GM21526 (cell line): ENCODE measurements around the gene ISCU.
"Not testable (repeated sequence)": the region's sequence is repeated elsewhere in the genome, so short reads cannot be mapped to it uniquely, and the experiment has no call there.

Experiments
- ATAC-seq: cut with Tn5 transposase; IDR thresholded peaks from one replicate; pipeline ENCODE4 v1.9.1; 2021; ENCODE audit warnings: moderate library complexity; ENCODE audit not compliant: unreplicated experiment, low FRiP score

The ISCU gene

DNA sequence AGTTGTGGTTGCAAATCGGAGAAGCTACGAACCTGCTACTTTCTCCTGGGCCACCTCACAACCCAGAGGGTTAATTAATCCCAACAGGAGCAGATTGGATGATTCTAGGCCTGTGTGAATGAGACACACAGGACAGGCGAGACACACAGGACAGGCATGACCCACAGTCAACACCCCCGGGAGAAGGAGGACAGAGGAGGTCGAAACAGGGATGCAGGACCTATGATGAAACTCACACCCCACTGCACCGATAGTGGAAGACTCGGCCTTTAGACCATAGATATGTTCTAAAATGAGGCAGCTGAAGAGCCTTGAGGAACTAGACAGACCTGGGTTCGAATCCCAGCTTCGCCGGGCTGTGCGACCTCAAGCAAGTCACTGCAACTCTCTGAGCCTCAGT lies 23.9 kb downstream of the ISCU start:
- no peak for ATAC-seq

DNA sequence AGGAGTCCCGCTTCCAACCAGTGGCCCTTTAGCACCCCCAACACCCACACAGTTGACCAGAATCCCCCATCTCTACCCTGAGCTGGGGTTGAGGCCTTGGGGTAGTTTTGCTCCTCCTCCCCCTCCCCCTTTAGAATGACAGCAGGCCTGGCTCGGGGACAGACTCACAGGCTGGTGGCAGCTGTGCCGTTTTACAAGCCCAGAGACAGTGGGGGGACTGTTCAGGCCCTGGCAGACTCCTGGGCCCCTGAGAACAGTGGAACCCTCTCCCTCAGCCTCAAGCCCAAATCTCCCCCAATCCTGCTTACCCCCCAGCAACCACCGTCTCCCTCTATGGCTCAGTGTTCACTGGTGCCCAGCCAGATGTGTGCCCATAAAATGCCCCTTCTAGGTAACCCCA lies 25.4 kb downstream of the ISCU start:
- no peak for ATAC-seq

DNA sequence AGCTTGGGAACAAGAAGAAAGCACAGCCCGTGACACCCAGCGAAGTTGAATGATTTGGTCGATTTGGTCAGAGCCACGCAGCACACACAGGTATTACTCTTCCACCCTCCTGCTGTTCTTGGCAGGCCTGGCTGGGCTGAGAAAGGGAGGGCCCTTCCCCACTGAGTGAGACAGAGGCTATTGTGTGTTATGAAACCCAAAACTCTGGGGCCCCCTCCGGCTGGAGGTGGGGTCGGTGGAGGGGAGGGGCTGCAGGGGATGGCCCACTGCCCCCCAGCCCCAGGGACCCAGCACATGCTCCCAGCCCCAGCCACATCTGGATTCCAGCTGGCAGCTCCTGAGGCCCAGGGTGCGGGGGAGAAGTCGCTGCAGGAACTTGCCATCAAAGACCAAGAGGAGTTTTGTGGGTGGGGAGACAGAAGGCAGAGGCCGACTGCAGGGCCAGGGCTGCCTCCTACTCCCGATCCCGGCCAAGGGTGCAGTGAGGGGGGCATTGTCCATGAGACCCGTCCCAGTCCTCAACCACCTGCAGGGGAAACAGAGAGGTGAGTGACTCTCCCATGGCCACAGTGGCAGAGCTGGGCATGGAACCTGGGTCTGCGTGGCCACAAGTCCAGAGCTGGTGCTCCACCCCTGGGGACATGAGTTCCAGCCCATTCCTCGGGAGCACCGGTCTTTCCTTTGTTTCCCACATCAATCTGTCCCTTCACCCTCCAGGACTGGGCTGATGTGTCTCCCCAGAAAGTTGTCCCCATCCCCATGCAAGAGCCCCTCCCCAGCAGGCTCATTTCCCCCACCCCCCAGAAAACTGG lies 26.8 kb downstream of the ISCU start:
- ATAC-seq, result no peak

DNA sequence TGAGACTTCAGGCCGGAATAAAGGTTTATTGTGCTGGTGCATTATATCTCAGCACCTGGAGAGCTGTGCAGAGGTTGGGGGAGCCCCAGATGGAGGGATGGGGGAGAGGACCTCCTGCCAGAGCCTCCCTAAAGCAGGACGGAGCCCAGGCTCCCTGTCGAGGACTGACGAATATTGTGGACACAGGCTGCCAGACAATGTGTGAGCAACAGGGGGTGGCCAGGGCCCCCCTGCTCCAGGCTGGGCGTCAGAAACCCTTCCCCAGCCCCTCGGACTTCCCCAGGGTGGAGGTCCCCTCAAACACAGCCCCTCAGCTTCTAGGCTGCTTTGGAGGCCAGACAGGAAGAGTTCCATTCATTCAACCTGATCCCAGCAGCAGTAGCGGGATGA lies 27.4 kb downstream of the ISCU start:
- no peak for ATAC-seq

DNA sequence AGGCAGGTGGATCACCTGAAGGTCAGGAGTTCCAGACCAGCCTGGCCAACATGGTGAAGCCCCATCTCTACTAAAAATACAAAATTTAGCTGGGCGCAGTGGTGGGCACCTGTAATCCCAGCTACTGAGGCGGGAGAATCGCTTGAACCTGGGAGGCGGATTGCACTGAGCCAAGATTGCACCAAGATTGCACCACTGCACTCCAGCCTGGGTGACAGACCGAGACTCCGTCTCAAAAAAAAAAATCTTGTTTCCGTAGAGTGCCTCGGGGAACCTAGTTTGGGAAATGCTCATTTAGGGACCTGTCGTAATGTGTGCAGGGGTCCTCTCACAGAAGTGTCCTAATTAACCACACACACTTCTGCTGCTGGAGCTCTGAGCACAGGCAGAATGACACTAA lies 28.1 kb downstream of the ISCU start:
- ATAC-seq, result not testable (repeated sequence)

DNA sequence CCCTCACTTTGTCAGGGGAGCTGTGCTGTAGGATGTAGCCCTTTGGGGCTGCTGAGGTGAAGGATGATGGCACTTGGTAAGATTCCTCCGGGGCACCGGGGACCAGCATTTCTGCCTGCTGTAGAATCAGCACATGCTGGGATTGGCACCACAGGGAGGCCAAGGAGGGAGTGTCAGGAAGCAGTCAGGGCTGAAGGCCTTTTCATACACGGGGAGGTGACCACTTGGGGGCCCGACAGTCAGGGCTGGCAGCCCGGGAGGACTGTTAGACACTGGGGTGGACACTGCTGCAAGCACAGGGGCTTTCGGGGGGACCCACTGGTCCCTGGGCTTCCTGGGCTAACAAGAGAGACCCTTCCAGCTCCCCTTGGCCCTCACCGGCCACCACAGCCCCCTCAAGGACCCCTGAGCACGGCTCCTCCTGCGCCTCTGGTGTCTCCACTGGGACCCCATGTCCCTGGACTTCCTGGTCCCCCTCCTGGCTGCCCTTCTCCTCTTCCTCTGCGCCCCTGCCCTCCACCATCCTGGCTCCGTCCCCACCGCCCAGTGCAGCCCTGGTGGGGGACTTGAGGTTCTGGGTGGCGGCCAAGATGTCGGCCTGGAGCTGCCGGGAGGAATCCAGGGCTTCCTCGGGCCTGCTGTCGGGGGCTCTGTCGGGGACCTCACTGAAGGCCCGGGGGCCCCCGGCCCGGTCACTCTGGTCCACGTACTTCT lies 29.0 kb downstream of the ISCU start:
- no peak for ATAC-seq

DNA sequence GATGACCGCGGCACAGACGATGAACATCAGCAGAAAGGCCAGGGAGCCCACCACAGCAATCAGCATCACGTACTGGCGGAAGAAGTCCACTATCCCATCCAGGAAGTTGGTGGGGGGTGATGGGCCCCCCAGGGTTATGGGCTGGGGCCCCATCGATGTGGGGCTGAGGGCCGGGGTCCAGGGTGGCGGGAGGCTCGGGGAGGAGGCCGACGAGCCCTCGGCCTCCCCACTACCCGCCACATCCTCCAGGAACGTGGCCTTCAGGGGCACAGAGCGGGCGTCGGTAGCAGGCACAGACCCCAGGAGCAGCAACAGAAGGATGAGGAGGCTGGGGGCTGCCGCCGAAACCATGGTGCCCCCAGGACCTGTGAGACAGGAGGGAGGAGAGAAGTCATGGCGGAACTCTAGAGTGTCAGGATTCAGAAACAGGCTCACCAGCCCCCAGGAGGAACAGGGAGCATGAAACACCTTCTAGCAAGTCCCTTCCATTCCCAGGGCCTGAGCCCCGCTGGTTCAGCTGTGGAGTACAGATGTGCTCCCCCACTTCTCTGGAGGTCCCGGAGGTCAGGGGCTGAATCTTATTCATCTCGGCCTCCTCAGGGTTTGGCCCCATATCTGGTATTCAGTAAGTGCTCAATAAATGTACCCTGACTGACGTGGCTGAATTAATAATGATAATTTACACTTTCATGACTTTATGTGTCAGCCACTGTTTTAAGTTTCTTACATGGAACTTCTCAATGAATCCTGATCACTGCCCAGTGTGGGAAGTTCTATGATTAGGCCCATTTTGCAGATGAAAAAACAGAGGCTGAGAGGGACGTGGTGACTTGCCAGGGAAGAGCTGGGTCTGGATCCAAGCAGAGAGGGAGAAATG lies 29.9 kb downstream of the ISCU start:
- ATAC-seq, result no peak

DNA sequence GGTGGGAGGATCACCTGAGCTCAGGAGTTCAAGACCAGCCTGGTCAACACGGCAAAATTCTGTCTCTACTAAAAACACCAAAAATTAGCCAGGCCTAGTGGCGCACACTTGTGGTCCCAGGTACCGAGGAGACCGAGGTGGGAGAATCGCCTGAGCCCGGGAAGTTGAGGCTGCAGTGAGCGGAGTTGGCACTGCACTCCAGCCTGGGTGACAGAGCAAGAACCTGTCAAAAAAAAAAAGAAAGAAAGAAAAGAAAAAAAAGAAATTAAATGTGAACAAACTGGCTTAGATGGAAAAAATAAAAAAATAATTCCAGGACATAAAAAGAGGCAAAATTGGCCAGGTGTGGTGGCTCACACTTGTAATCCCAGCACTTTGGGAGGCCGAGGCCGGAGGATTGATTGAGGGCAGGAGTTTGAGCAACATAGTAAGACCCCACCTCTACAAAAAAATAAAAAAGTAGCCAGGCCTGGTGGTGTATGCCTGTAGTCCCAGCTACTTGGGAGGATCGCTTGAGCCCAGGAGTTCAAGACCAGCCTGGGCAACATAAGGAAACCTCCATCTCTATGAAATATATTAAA lies 32.0 kb downstream of the ISCU start:
- ATAC-seq, result no peak

DNA sequence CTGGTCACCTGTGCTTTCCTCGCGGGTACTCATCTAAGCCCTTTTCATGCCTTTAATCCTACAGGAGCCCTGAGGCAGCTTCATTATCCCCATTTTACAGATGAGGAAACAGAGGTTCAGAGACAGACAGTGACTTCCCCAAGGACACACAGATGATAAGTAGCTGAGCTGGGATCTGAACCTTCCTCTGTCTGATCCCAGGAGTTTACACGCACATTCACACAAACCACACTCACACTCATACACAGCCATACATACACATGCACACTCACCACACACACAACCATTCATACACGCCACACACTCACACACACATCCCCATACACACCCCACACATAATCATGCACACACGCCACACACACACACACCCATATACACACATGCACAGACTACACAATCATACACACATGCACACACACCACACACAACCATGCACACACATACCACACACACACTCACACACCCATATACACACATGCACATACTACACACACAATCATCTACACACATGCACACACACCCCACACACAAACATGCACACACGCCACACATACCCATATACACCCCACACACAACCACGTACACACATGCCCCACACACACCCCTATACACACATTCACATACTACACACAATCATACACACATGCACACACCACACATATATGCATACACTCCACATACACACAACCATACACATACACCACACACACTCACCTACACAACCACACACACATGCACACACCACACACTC lies 32.7 kb downstream of the ISCU start:
- ATAC-seq, result no peak

DNA sequence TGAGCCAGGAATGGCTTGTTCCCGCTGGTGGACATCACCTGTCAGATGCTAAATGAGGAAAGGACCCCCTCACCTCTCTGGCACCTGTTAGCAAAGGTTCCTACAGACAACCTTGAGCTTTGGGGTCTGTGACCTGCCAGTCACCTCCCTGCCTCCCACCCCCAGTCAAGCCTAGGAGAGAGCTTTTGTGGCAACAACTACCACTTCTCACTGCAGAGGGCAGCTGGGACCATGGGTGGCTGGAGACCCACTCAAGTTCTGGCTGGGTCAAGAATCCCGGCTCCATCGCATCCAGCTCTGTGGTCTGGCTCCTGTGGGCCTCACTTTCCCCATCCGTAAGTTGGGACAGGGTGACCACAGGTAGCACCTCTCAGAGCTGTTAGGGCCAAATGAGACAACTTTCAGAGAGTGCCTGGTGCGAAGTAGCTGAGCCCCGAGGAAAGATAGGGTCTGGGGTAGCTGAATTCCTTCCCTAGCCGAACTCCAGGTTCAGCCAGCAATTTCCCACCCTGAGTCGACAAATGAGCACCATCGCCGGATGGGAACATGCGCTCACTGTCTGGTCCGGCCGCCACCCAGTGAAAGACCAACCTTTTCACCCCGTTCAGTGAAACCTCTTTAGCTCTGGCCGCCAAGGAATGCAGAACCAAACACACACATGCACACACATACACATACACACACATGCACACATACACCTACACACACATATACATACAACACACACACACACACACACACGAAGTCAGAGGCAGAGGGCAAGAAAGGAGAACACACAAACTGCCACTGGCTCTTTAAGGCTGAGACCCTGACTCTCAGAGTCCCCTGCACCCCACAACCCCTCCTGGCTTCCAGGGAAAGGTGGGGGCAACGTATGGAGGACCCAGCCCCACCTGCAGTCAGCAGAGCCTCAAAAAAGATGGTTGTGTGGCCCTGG lies 33.6 kb downstream of the ISCU start:
- no peak for ATAC-seq

DNA sequence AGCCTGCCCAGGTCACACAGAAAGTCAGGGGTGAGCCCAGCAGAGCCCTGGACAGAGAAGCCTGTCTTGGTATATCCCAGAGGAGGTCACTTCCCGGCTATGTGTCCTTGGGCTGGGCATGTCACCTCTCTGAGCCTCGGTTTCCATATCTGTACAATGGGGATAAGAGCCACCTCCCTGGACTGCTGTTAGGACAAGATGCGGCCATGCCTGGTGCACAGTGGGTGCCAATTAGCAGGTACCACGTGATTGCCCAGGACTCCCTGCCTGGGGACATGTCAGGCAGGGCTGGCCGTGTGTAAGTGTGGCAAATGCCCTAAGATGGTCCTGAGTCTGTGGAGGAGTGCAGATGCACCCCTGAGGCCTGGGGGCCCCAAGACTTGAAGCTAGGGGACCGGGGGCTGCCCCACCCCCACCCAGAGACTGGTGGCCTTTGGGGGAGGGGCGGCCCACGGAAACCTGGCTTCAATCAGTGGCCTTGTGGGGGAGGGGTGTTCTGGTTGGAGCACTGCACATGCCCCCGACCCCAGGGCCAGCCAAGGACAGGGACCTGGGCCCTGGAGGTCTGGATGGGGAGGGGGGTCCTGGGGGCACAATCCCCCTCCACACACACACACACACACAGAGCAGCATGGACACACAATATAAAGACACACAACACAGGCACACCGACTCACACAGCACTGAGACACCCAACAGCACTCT lies 34.6 kb downstream of the ISCU start:
- no peak for ATAC-seq

DNA sequence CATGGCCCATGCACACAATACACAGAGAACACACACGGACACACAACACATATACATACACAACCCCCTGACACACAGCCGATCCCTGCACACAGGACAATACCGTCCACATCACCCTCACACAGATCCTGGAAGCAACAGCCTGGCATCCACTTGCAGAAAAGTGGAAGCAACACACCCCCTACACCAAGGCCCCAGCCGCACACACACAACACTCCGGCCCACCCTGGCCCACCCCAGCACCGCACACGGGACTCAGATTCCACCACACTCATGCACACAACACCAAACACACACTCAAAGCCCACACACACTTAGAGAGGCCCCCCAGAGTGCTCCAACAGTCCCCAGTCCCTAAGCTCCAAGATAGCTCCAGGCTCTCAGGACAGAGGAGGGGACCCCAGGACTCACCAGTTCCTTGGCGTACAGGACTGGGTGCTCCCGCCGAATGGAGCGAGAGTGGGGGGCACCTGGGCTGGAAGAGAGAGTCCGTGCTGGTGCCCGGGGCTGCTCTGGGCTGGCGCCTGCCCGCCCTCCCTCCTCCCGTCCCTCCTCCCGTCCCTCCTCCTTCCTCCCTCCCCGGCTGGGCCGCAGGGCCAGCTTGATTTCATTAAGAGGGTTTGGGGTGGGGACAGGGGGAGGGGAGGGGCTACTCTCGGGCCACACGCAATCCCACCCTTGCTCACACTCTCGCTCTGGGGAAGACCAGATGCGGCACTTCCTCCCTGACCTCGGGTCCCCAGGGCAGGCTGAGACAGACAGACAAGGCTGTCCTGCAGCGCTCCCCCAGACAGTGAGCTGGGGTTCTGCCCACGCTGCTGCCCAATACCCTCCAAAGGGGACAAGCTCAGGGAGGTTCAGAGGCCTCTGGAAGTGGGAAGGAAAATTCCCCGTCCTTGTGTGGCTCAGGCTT lies 35.4 kb downstream of the ISCU start, which contains the start of gene TMEM119:
TSS of gene TMEM119 (minus strand) at position 526 of the 913 bp plus-strand sequence. CDS start 5,701 bp downstream, outside the sequence.
- ATAC-seq, result no peak

DNA sequence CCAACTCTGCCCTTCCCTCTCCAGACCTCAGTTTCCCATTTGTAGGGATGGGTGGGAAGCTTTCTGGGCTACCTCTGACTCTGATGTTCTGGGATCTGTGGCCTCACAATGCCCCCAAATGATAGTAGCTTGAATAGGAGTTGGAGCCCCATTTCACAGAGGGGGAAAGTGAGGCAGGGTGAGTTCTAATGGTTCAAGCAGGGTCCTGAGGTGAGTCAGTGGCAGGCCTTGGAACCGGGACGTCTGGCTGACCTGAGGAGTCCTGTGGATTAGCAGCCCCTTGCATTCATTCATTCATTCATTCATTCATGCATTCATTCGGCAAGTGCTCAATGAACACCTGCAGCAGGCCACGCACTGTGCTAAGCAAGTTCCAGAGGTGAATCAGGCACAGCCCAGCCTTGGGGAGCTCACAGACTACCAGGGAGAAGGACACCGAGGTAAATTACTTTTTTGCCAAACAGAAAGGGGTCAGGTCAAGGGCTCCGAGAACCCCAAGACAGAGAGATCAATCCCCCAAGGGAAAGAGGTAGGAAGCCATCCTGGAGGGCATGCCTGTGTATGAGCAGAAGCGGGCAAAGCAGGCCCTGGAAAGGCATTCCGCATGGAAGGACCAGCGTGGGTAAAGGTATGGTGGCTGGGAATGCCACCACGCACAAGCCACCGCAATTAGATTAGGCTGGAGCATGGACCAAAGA lies 36.3 kb downstream of the ISCU start:
- ATAC-seq, result no peak

DNA sequence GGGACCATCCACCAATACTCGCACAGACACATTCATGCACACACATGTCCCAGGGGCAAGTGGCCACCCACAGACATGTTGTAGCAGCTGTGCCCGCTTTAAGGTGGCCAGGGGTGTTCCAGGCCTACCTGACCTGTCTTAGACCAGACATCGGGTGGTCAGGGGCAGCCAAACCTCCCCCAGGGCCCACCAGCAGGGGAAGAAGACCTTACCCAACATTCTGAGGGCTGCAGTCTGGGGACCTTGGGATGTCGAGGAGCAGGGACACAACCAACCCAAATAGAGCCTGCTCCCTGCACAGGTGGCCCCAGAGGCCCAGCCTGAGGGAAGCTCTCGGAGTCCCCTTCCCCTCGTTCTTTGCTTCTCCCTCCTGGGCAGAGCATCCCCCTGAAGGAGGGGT lies 37.1 kb downstream of the ISCU start:
- ATAC-seq, result no peak

DNA sequence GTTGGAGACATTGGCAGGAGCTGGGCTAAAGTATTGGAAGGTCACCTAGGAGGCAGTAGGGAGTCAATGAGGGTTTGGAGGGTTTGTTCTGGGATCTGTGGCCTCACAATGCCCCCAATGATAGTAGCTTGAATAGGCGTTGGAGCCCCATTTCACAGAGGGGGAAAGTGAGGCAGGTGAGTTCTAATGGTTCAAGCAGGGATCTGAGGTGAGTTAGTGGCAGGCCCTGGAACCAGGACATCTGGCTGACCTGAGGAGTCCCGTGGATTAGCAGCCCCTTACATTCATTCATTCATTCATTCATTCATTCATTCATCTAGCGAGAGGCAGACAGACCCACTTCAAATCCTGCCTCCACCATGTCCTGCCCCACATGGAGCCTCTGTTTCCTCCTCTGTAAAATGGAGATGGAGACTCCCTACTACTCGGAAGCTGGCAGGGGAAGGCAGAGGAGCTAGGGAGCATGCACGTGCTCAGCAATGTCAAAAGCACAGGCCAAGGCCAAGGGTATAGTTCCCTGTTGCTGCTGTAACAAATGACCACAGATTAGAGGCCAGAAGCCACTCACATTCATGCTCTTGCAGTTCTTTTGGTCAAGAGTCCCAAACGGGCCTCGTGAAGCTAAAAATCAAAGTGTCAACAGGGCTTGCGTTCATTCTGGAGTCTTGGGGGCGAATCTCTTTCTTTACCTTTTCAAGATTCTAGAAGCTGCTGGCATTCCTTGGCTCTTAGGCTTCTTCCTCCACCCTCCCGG lies 37.7 kb downstream of the ISCU start:
- no peak for ATAC-seq

DNA sequence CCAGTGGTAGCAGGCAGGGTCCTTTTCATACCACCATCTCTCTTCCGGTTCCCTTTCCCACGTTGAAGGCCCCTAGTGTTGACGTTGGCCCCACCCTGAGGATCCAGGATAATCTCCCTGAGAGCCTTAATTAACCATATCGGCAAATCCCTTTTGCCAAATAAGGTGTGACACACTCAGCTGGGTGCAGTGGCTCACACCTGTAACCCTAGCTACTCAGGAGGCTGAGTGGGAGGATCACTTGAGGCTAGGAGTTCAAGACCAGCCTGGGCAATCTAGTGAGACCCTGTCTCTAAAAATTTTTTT lies 38.3 kb downstream of the ISCU start:
- no peak for ATAC-seq
